HEK293 (cell line): Measurements from ENCODE around the gene RPTN.

Experiments used
- CTCF ChIA-PET: fragments of 350-600 bp; formaldehyde crosslinking; extraction: SDS; loops from one replicate; lab custom pipeline; 2021; ENCODE audit warnings: antibody characterized with exemption; lab: Yijun Ruan, JAX
- POLR2A ChIA-PET: fragments of 300-600 bp; formaldehyde crosslinking; extraction: SDS; loops from one replicate; lab custom pipeline; 2020; ENCODE audit warnings: antibody characterized with exemption, inconsistent platforms; lab: Yijun Ruan, JAX
- H3K27ac ChIP-seq: fragments of 200-500 bp; sonication (Bioruptor generic); 2 replicates; pipeline ENCODE4 v1.5.1; 2014; ENCODE audit warnings: low read depth, low read length, control low read depth, inconsistent platforms; ENCODE audit errors: extremely low read depth
- H3K36me3 ChIP-seq, 2 experiments: fragments of 200-500 bp in 1 of 2; sonication (Bioruptor generic) in 1 of 2; 1 replicate in 1 of 2; 2 replicates in 1 of 2; pipeline ENCODE4 v1.5.1; 2014 to 2017; ENCODE audit warnings: inconsistent platforms in 2 of 2, low read length in 2 of 2; ENCODE audit not compliant: control insufficient read depth in 2 of 2, insufficient read depth in 1 of 2
- H3K4me1 ChIP-seq: fragments of 200-500 bp; sonication (Bioruptor generic); 2 replicates; pipeline ENCODE4 v1.5.1; 2014; ENCODE audit warnings: mild to moderate bottlenecking, low read length, inconsistent platforms; ENCODE audit not compliant: control insufficient read depth, insufficient read depth
- H3K4me3 ChIP-seq: 2 replicates; pipeline ENCODE4 v1.5.1; 2011; ENCODE audit warnings: low read depth, mild to moderate bottlenecking, control low read depth, low read length, moderate library complexity
- H3K9me3 ChIP-seq: fragments of 200-500 bp; sonication (Bioruptor generic); 2 replicates; pipeline ENCODE4 v1.5.1; 2014; ENCODE audit warnings: low read depth, low read length, inconsistent platforms; ENCODE audit not compliant: control insufficient read depth, insufficient read depth
- GFI1B ChIP-seq: fragments of 450-650 bp; formaldehyde crosslinking; IDR thresholded peaks from 2 replicates; pipeline ENCODE4 v1.5.1; 2016; ENCODE audit warnings: missing biosample characterization, missing genetic modification characterization
- HOXD13 ChIP-seq: sonication (generic); formaldehyde crosslinking; IDR thresholded peaks from 2 replicates; pipeline ENCODE4 v1.8.0; 2022; ENCODE audit warnings: missing genetic modification reagents, borderline replicate concordance
- MZF1 ChIP-seq: fragments of 450-650 bp; formaldehyde crosslinking; IDR thresholded peaks from 2 replicates; pipeline ENCODE4 v1.5.1; 2017; ENCODE audit warnings: missing biosample characterization, missing genetic modification characterization, borderline replicate concordance
- OSR2 ChIP-seq: fragments of 450-650 bp; formaldehyde crosslinking; IDR thresholded peaks from 2 replicates; pipeline ENCODE4 v1.5.1; 2016; ENCODE audit warnings: missing biosample characterization, missing genetic modification characterization
- SCRT1 ChIP-seq: fragments of 450-650 bp; formaldehyde crosslinking; IDR thresholded peaks from 2 replicates; pipeline ENCODE4 v1.5.1; 2016; ENCODE audit warnings: missing biosample characterization, missing genetic modification characterization, borderline replicate concordance
- SCRT2 ChIP-seq: fragments of 450-650 bp; formaldehyde crosslinking; IDR thresholded peaks from 2 replicates; pipeline ENCODE4 v1.5.1; 2016; ENCODE audit warnings: missing biosample characterization, missing genetic modification characterization
- SP3 ChIP-seq: fragments of 450-650 bp; formaldehyde crosslinking; IDR thresholded peaks from 2 replicates; pipeline ENCODE4 v1.5.1; 2016; ENCODE audit warnings: missing biosample characterization, missing genetic modification characterization
- ZBTB48 ChIP-seq: fragments of 450-650 bp; formaldehyde crosslinking; IDR thresholded peaks from 2 replicates; pipeline ENCODE4 v1.5.1; 2016; ENCODE audit warnings: missing biosample characterization, missing genetic modification characterization
- ZFP41 ChIP-seq: fragments of 450-650 bp; formaldehyde crosslinking; IDR thresholded peaks from 2 replicates; pipeline ENCODE4 v1.5.1; 2016; ENCODE audit warnings: missing biosample characterization, missing genetic modification characterization, borderline replicate concordance
- ZNF114 ChIP-seq: fragments of 450-650 bp; formaldehyde crosslinking; IDR thresholded peaks from 2 replicates; pipeline ENCODE4 v1.5.0; 2017; ENCODE audit warnings: missing biosample characterization, missing genetic modification characterization
- ZNF211 ChIP-seq: fragments of 450-650 bp; formaldehyde crosslinking; IDR thresholded peaks from 2 replicates; pipeline ENCODE4 v1.5.1; 2016; ENCODE audit warnings: low read depth, missing biosample characterization, missing genetic modification characterization
- ZNF311 ChIP-seq: fragments of 450-650 bp; formaldehyde crosslinking; IDR thresholded peaks from 2 replicates; pipeline ENCODE4 v1.5.1; 2017; ENCODE audit warnings: missing biosample characterization, missing genetic modification characterization, borderline replicate concordance
- ZNF324 ChIP-seq: fragments of 450-650 bp; formaldehyde crosslinking; IDR thresholded peaks from 2 replicates; pipeline ENCODE4 v1.5.1; 2016; ENCODE audit warnings: missing biosample characterization, missing genetic modification characterization
- ZNF335 ChIP-seq: fragments of 450-650 bp; formaldehyde crosslinking; conservative IDR thresholded peaks from 2 replicates; pipeline ENCODE4 v1.5.1; 2016; ENCODE audit warnings: missing biosample characterization, missing genetic modification characterization
- ZNF366 ChIP-seq: fragments of 450-650 bp; formaldehyde crosslinking; conservative IDR thresholded peaks from 2 replicates; pipeline ENCODE4 v1.5.1; 2016; ENCODE audit warnings: missing biosample characterization, missing genetic modification characterization
- ZNF433 ChIP-seq: fragments of 450-650 bp; formaldehyde crosslinking; IDR thresholded peaks from 2 replicates; pipeline ENCODE4 v1.5.1; 2016; ENCODE audit warnings: missing biosample characterization, missing genetic modification characterization, low read depth
- ZNF488 ChIP-seq: fragments of 450-650 bp; formaldehyde crosslinking; IDR thresholded peaks from 2 replicates; pipeline ENCODE4 v1.5.1; 2016; ENCODE audit warnings: missing biosample characterization, missing genetic modification characterization
- ZNF514 ChIP-seq: fragments of 450-650 bp; formaldehyde crosslinking; IDR thresholded peaks from 2 replicates; pipeline ENCODE4 v1.5.1; 2016; ENCODE audit warnings: missing biosample characterization, missing genetic modification characterization
- ZNF530 ChIP-seq: fragments of 450-650 bp; formaldehyde crosslinking; IDR thresholded peaks from 2 replicates; pipeline ENCODE4 v1.5.1; 2016; ENCODE audit warnings: low read depth, missing biosample characterization, missing genetic modification characterization
- ZNF544 ChIP-seq: fragments of 450-650 bp; formaldehyde crosslinking; IDR thresholded peaks from 2 replicates; pipeline ENCODE4 v1.5.0; 2017; ENCODE audit warnings: missing biosample characterization, missing genetic modification characterization
- ZNF654 ChIP-seq: fragments of 450-650 bp; formaldehyde crosslinking; IDR thresholded peaks from 2 replicates; pipeline ENCODE4 v1.5.1; 2016; ENCODE audit warnings: low read depth, missing biosample characterization, missing genetic modification characterization
- ZNF660 ChIP-seq: fragments of 450-650 bp; IDR thresholded peaks from 2 replicates; pipeline ENCODE4 v1.5.1; 2018; ENCODE audit warnings: missing biosample characterization, mild to moderate bottlenecking, missing genetic modification characterization
- ZNF664 ChIP-seq: fragments of 450-650 bp; formaldehyde crosslinking; IDR thresholded peaks from 2 replicates; pipeline ENCODE4 v1.5.1; 2016; ENCODE audit warnings: missing biosample characterization, missing genetic modification characterization
- ZNF701 ChIP-seq: fragments of 450-650 bp; formaldehyde crosslinking; IDR thresholded peaks from 2 replicates; pipeline ENCODE4 v1.5.1; 2016; ENCODE audit warnings: missing biosample characterization, missing genetic modification characterization
- ZNF777 ChIP-seq: fragments of 450-650 bp; formaldehyde crosslinking; IDR thresholded peaks from 2 replicates; pipeline ENCODE4 v1.5.1; 2017; ENCODE audit warnings: missing biosample characterization, missing genetic modification characterization, borderline replicate concordance
- ZXDB ChIP-seq: fragments of 450-650 bp; formaldehyde crosslinking; IDR thresholded peaks from 2 replicates; pipeline ENCODE4 v1.5.1; 2016; ENCODE audit warnings: missing biosample characterization, missing genetic modification characterization
- TF ChIP-seq, protein P1 (sequence below): fragments of 450-650 bp; formaldehyde crosslinking; IDR thresholded peaks from 2 replicates; pipeline ENCODE4 v1.5.1; 2016; ENCODE audit warnings: missing biosample characterization, missing genetic modification characterization
- TF ChIP-seq, protein P2 (sequence below): fragments of 450-650 bp; formaldehyde crosslinking; IDR thresholded peaks from 2 replicates; pipeline ENCODE4 v1.5.1; 2016; ENCODE audit warnings: missing biosample characterization, missing genetic modification characterization

Gene RPTN

DNA sequence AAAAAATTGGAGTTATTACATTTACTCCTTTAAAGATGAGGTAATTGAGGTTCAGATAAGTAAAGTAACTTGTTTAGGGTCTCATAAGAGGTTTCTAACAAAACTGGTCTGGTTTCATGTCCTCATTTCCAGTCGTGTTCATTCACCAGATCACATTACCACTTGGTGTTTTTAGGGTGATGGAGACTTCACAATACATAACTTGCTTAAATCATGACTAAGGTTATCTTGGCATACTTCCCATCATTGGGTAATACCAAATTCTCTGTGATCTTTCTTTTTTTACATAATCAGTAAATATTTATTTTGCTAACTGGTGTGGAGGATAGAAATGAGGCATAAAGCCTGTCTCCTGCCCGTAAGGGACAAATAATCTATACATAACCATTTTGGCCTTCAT, 31.6 kb upstream of the RPTN start (continued):
- no peak for TF ChIP-seq GFI1B (tag by site-specific recombination)
- TF ChIP-seq, all 188 proteins: peak for 1

DNA sequence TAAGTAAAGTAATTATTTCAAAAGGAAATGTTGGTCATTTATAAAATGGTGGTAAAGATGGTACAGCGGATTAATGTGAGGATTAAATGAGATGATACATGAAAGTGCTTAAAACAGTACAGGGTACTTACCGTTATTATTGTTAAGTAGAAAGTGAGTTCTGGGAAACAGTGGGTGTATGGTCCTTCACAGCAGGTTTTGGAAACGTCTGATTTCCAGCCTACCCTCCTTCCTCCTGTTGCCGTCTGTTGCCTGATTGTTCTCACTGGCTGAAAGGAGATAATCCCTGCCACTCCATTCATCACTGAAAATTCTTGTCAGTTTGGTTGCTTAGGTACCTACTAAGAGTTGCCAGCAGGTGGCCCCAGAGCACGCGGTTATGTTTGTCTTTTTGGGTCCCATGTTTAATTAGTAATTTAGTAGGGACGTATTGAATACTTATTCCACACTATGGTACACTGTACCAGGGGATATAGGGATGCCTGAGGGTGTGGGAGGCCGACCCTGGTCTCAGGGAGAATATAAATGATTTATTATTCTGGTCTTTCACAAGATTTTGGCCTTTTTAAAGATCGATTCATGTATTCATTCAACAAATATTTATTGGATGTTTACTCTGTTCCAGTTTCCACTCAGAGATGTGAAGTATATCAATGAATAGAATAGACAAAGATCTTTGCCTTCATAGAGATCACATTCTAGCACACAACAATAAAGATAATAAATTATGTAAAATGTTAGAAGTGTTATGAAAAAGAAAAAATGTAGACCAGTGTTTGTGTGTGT, 30.8 kb upstream of the RPTN start:
- H3K9me3 ChIP-seq: no peaks in the 10 kb centered on the region
- TF ChIP-seq SCRT2 (tag by site-specific recombination): peak; percentile 73
- TF ChIP-seq, protein P1, sequence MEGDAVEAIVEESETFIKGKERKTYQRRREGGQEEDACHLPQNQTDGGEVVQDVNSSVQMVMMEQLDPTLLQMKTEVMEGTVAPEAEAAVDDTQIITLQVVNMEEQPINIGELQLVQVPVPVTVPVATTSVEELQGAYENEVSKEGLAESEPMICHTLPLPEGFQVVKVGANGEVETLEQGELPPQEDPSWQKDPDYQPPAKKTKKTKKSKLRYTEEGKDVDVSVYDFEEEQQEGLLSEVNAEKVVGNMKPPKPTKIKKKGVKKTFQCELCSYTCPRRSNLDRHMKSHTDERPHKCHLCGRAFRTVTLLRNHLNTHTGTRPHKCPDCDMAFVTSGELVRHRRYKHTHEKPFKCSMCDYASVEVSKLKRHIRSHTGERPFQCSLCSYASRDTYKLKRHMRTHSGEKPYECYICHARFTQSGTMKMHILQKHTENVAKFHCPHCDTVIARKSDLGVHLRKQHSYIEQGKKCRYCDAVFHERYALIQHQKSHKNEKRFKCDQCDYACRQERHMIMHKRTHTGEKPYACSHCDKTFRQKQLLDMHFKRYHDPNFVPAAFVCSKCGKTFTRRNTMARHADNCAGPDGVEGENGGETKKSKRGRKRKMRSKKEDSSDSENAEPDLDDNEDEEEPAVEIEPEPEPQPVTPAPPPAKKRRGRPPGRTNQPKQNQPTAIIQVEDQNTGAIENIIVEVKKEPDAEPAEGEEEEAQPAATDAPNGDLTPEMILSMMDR (tag by site-specific recombination): peak; percentile 34; the same call in 1 of the 2 replicates
- TF ChIP-seq SP3: no peak
- TF ChIP-seq ZNF488 (tag by site-specific recombination): no peak
- TF ChIP-seq ZNF777: 0 out of 2 replicates have a peak, but pooled peaks have one; percentile 35
- TF ChIP-seq ZNF664: peak; percentile 99
- TF ChIP-seq ZNF654 (tag by site-specific recombination): peak; percentile 74
- 0 out of 2 replicates have a peak, but pooled peaks have one; percentile 9 for TF ChIP-seq SCRT1 (tag by site-specific recombination)
- 0 out of 2 replicates have a peak, but pooled peaks have one; percentile 29 for TF ChIP-seq ZNF366 (tag by site-specific recombination)
- no peak for TF ChIP-seq ZNF544 (tag by site-specific recombination)
- 0 out of 2 replicates have a peak, but pooled peaks have one; percentile 28 for TF ChIP-seq ZNF660 (tag by site-specific recombination)
- 0 out of 2 replicates have a peak, but pooled peaks have one; percentile 11 for TF ChIP-seq ZXDB (tag by site-specific recombination)
- peak; percentile 81 for TF ChIP-seq ZNF335
- CTCF ChIA-PET: interaction anchor here (0.5 to 8.1 kb wide), 12 partner anchors 14 to 269 kb away, joined by 3 to 176 read pairs (median 5); no protein-coding TSS in a partner anchor
- peak overlapping the region; percentile 32; the same call in 1 of the 2 replicates for H3K4me3 ChIP-seq
- POLR2A ChIA-PET: interaction anchor here (0.9 kb wide), 1 partner anchor 269 kb away, joined by 6 read pairs; no protein-coding TSS in a partner anchor
- no peaks in the 10 kb centered on the region for H3K4me1 ChIP-seq
- no peaks in the 10 kb centered on the region for H3K36me3 ChIP-seq
- H3K27ac ChIP-seq: no peak overlapping the region

- ChIA-PET POLR2A (interaction anchor here (0.5 to 0.9 kb wide), 2 partner anchors 197 to 270 kb away, joined by 3 to 6 read pairs; no protein-coding TSS in a partner anchor), CTCF (interaction anchor here (0.5 to 8.1 kb wide), 28 partner anchors 10 to 533 kb away, joined by 3 to 176 read pairs (median 4); no protein-coding TSS in a partner anchor)
- Histone ChIP-seq H3K4me1 (no peaks in the 10 kb centered on the region), H3K36me3 (no peaks in the 10 kb centered on the region), H3K27ac (no peak overlapping the region), H3K4me3 (peak overlapping the region; percentile 32), H3K9me3 (no peaks in the 10 kb centered on the region)
- TF ChIP-seq, protein P2, sequence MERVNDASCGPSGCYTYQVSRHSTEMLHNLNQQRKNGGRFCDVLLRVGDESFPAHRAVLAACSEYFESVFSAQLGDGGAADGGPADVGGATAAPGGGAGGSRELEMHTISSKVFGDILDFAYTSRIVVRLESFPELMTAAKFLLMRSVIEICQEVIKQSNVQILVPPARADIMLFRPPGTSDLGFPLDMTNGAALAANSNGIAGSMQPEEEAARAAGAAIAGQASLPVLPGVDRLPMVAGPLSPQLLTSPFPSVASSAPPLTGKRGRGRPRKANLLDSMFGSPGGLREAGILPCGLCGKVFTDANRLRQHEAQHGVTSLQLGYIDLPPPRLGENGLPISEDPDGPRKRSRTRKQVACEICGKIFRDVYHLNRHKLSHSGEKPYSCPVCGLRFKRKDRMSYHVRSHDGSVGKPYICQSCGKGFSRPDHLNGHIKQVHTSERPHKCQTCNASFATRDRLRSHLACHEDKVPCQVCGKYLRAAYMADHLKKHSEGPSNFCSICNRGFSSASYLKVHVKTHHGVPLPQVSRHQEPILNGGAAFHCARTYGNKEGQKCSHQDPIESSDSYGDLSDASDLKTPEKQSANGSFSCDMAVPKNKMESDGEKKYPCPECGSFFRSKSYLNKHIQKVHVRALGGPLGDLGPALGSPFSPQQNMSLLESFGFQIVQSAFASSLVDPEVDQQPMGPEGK (tag by site-specific recombination): 0 out of 2 replicates have a peak, but pooled peaks have one; percentile 64
- TF ChIP-seq OSR2 (tag by site-specific recombination) (no peak), ZNF514 (tag by site-specific recombination) (no peak), ZNF311 (tag by site-specific recombination) (no peak), ZNF211 (no peak), ZFP41 (no peak), ZNF433 (tag by site-specific recombination) (no peak), ZNF324 (no peak), ZNF530 (tag by site-specific recombination) (no peak), HOXD13 (CRISPR knock-in tag) (no peak), MZF1 (no peak), ZBTB48 (tag by site-specific recombination) (peak; percentile 51), ZNF114 (tag by site-specific recombination) (no peak), ZNF701 (tag by site-specific recombination) (no peak)
Observed at GRCh38 chr1:152188673-152189591, 29.9 kb upstream of the RPTN start.
